GM08714 (cell line): ENCODE measurements around the gene PAXIP1.

Experiments
- H3K4me3 ChIP-seq: fragments of 200-500 bp; sonication (Bioruptor generic); 2 replicates; pipeline ENCODE4 v1.5.1; 2014; ENCODE audit warnings: mild to moderate bottlenecking, low read length, inconsistent platforms
- ZNF274 ChIP-seq: IDR thresholded peaks from 2 replicates; pipeline ENCODE4 v1.6.1; 2012; ENCODE audit warnings: mild to moderate bottlenecking, low read depth, low read length

Gene PAXIP1

GRCh38 chr7:154907651-154908620 is 95.0 kb downstream of the PAXIP1 start:
- H3K4me3 ChIP-seq: no peak overlapping the region
- no peak for TF ChIP-seq ZNF274

- TF ChIP-seq ZNF274: no peak
- H3K4me3 ChIP-seq: no peak overlapping the region
These were observed 96.1 kb downstream of the PAXIP1 start for GRCh38 chr7:154906736-154907355.

- no peak for TF ChIP-seq ZNF274
- no peak overlapping the region for H3K4me3 ChIP-seq
These were observed 96.7 kb downstream of the PAXIP1 start for GRCh38 chr7:154906201-154906600.

GRCh38 chr7:154905615-154906014 is 97.3 kb downstream of the PAXIP1 start:
- TF ChIP-seq ZNF274: no peak
- H3K4me3 ChIP-seq: no peak overlapping the region

- no peak overlapping the region for H3K4me3 ChIP-seq
- TF ChIP-seq ZNF274: no peak
These were observed 97.8 kb downstream of the PAXIP1 start for GRCh38 chr7:154905146-154905545.

GRCh38 chr7:154903083-154903731 is 99.7 kb downstream of the PAXIP1 start:
- no peak for TF ChIP-seq ZNF274
- H3K4me3 ChIP-seq: no peak overlapping the region

- TF ChIP-seq ZNF274: no peak
- H3K4me3 ChIP-seq: no peak overlapping the region
These were observed 100.3 kb downstream of the PAXIP1 start for GRCh38 chr7:154902600-154903082.

- H3K4me3 ChIP-seq: no peak overlapping the region
- no peak for TF ChIP-seq ZNF274
These were observed 103.1 kb downstream of the PAXIP1 start for GRCh38 chr7:154899862-154900261.

- H3K4me3 ChIP-seq: no peak overlapping the region
These were observed 103.7 kb downstream of the PAXIP1 start for GRCh38 chr7:154898973-154899855.

GRCh38 chr7:154896076-154896475 is 106.8 kb downstream of the PAXIP1 start:
- H3K4me3 ChIP-seq: no peak overlapping the region
- no peak for TF ChIP-seq ZNF274

More at GRCh38 chr7:154898973-154899855, 103.7 kb downstream of the PAXIP1 start:
- TF ChIP-seq ZNF274: no peak
